BLaER1 treated with 17β-estradiol and CSF1 and Interleukin-3, amounts not matched to agents 10 nM and 100 nM (cell line): ENCODE results near the gene ITIH5.
A peak's percentile ranks its signal among the peaks of the same experiment; 100 is the strongest.
"Not testable (repeated sequence)": the region's sequence is repeated elsewhere in the genome, so short reads cannot be mapped to it uniquely, and the experiment has no call there.

Experiments
- H3K27ac ChIP-seq, 11 experiments: shearing (Covaris generic); formaldehyde crosslinking; 2 replicates each; pipeline ENCODE4 v1.8.1; 2022
- H3K27me3 ChIP-seq, 11 experiments: shearing (Covaris generic); formaldehyde crosslinking; 2 replicates each; pipeline ENCODE4 v1.8.1; 2022
- H3K36me3 ChIP-seq, 11 experiments: shearing (Covaris generic); formaldehyde crosslinking; 2 replicates each; pipeline ENCODE4 v1.8.1; 2022
- H3K4me1 ChIP-seq, 10 experiments: shearing (Covaris generic); formaldehyde crosslinking; 2 replicates each; pipeline ENCODE4 v1.8.1; 2022
- H3K4me2 ChIP-seq, 11 experiments: shearing (Covaris generic); formaldehyde crosslinking; 2 replicates each; pipeline ENCODE4 v1.8.1; 2022
- H3K4me3 ChIP-seq, 10 experiments: shearing (Covaris generic); formaldehyde crosslinking; 2 replicates each; pipeline ENCODE4 v1.8.1; 2022
- H3K9ac ChIP-seq, 11 experiments: shearing (Covaris generic); formaldehyde crosslinking; 2 replicates each; pipeline ENCODE4 v1.8.1; 2022
- H3K9me3 ChIP-seq, 11 experiments: shearing (Covaris generic); formaldehyde crosslinking; replicated peaks in 1 of 11; 2 replicates each; pipeline ENCODE4 v1.8.1; 2022
- H4K20me1 ChIP-seq, 11 experiments: shearing (Covaris generic); formaldehyde crosslinking; 2 replicates each; pipeline ENCODE4 v1.8.1; 2022
- Cebpa-rat ChIP-seq, 11 experiments: shearing (Covaris generic); IDR thresholded peaks; 2 replicates each; pipeline ENCODE4 v1.8.1; 2022

Gene ITIH5

DNA sequence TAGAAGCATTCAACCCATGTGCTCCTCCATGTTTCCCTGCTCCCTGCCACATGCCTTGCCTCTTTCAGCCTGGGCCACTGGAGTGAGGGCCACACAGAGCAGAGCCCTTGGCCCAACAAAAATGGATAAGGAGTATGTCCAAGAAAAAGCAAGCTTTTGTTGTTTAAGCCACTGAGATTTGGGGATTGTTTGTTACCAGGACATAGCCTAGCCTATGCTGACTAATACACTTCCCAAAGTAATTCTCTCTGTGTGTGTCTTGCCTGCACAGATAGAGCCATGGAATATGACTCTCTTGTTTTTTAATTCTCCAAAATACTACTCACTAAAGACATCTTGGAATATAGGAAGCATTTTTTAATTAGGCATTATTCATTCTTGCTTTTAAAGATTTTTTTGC is 22.8 kb upstream of the ITIH5 start:
- TF ChIP-seq Cebpa-rat (IDR thresholded peaks at IDR 0.05): no peak
- H3K9me3 ChIP-seq: peaks cover 46 to 59% (median 52%) of the 10 kb centered on the region in 11 experiments
- no peaks in the 10 kb centered on the region for H4K20me1 ChIP-seq
- no peak overlapping the region for H3K27ac ChIP-seq
- peaks cover 0 to 6% (median 0%) of the 10 kb centered on the region in 11 experiments; a peak in 2 of 22 replicates for H3K36me3 ChIP-seq
- H3K4me1 ChIP-seq: peaks cover 0 to 4% (median 0%) of the 10 kb centered on the region in 10 experiments; a peak in 3 of 20 replicates
- H3K27me3 ChIP-seq: no peaks in the 10 kb centered on the region
- H3K9ac ChIP-seq: no peak overlapping the region
- H3K4me3 ChIP-seq: no peak overlapping the region
- no peak overlapping the region for H3K4me2 ChIP-seq

DNA sequence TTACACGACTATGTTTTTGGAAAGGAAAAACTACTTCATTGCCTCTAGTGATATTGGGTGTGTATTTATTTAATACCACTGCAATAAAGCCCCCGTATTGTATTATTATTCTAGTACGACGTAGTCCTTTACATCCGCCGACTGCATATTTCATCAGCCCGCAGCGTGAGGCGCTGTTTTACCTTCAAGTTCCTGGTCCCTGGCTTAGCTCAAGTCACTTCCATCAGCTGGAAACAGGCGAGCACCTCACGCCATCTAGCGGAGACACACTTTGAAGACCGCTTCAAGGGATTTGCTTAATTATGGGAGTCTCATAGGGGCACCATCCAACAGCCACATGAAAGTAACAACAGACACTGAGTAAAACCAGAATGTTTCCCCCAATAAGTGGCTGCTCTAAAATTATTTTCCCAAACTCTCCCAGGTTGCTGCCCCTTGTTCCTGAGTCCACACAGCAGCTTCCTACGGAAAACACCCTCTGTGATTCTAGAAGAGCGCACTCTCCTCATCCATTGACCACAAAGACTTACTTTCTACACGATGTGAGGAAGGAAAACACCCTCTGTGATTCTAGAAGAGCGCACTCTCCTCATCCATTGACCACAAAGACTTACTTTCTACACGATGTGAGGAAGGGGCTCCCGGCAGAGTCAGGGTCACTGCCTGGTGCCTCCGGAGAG is 20.6 kb upstream of the ITIH5 start:
- no peak overlapping the region for H3K9ac ChIP-seq
- H3K9me3 ChIP-seq: peaks cover 30 to 38% (median 35%) of the 10 kb centered on the region in 11 experiments
- H3K27ac ChIP-seq: no peak overlapping the region
- no peaks in the 10 kb centered on the region for H3K27me3 ChIP-seq
- H3K4me2 ChIP-seq: peak overlapping the region in 2 of 11 experiments; percentile 14 to 19; a peak in 1 of 22 replicates
- H3K4me3 ChIP-seq: no peak overlapping the region
- H3K4me1 ChIP-seq: peaks cover 0 to 4% (median 0%) of the 10 kb centered on the region in 10 experiments; a peak in 3 of 20 replicates
- peaks cover 0 to 6% (median 0%) of the 10 kb centered on the region in 11 experiments; a peak in 2 of 22 replicates for H3K36me3 ChIP-seq
- no peaks in the 10 kb centered on the region for H4K20me1 ChIP-seq
- TF ChIP-seq Cebpa-rat (IDR thresholded peaks at IDR 0.05): no peak

DNA sequence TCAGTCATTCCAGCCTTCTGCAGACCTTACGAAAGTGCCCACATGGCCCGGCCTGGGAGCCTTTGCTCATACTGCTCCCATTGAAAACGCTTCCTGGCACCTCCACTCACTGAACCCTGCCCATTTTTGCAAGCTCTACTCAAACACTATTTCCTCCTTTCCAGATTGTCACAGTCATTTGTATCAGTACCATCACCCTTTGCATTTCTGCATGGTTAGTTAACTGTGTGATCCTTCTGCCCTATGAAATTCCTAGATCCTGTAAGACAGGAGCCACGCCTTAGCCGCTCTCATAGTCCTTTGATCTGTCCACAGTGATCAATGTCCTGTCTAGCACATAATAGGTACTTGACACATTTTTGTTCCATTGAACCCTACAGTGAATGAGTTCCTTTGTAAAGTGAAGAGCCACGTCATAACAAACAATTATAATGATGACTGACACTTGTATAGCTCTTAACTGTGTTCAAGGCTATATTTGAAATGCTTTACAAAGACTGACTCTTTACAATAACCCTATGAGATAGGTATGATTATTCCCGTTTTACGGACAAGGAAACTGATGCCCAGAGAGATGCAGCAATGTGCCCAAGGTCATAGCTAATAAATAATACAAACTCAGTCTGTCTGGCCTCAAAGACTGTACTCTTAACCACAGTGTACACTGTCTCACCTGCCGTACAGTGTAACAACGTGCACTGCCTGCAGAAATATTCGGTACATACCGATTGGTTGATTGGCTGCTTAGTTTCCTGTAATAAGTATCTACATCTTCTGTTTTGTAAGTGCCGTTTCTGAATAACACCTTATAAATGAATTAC is 19.8 kb upstream of the ITIH5 start:
- H3K4me1 ChIP-seq: peaks cover 0 to 4% (median 0%) of the 10 kb centered on the region in 10 experiments; a peak in 3 of 20 replicates
- H3K27ac ChIP-seq: no peak overlapping the region
- H4K20me1 ChIP-seq: no peaks in the 10 kb centered on the region
- TF ChIP-seq Cebpa-rat (IDR thresholded peaks at IDR 0.05): no peak
- H3K4me3 ChIP-seq: no peak overlapping the region
- H3K4me2 ChIP-seq: no peak overlapping the region
- H3K27me3 ChIP-seq: no peaks in the 10 kb centered on the region
- H3K9me3 ChIP-seq: peaks cover 22 to 29% (median 27%) of the 10 kb centered on the region in 11 experiments
- H3K36me3 ChIP-seq: no peaks in the 10 kb centered on the region
- no peak overlapping the region for H3K9ac ChIP-seq

DNA sequence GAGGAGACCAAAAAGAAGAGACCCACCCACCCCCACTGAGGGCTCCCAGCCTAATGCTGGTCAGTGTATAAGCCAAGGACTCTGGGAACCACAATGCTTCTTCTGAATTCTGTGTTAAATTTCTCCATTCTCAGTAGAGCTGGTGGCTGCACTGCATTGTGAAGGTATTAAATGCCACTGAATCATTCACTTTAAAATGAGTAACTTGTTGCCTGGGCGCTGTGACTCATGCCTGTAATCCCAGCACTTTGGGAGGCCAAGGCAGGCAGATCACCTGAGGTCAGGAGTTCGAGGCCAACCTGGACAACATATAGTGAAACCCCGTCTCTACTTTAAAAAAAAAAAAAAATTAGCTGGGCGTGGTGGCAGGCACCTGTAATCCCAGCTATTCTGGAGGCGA is 13.3 kb upstream of the ITIH5 start:
- not testable (repeated sequence) for H4K20me1 ChIP-seq, H3K4me3 ChIP-seq, H3K27me3 ChIP-seq, H3K36me3 ChIP-seq, H3K4me2 ChIP-seq, H3K4me1 ChIP-seq, H3K9ac ChIP-seq, H3K27ac ChIP-seq, H3K9me3 ChIP-seq

DNA sequence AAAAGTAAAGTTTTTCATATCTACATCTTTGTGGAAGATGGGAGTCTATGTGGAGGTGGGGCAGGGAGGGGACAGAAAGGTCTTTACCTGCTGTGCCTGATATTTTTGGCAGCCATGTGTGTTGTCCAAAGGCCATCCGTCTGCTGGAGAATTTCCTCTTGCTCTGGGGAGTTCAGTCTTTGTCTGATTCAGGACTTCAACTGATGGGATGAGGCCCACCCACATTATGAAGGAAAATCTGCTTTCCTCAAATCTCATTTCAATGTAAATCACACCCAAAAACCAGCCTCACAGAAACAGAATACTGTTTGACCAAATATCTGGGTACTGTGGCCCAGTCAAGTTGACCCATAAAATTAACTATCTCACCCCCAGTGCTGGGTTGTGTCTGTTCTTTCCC is 12.5 kb upstream of the ITIH5 start:
- no peaks in the 10 kb centered on the region for H3K9me3 ChIP-seq
- no peak for TF ChIP-seq Cebpa-rat (IDR thresholded peaks at IDR 0.05)

DNA sequence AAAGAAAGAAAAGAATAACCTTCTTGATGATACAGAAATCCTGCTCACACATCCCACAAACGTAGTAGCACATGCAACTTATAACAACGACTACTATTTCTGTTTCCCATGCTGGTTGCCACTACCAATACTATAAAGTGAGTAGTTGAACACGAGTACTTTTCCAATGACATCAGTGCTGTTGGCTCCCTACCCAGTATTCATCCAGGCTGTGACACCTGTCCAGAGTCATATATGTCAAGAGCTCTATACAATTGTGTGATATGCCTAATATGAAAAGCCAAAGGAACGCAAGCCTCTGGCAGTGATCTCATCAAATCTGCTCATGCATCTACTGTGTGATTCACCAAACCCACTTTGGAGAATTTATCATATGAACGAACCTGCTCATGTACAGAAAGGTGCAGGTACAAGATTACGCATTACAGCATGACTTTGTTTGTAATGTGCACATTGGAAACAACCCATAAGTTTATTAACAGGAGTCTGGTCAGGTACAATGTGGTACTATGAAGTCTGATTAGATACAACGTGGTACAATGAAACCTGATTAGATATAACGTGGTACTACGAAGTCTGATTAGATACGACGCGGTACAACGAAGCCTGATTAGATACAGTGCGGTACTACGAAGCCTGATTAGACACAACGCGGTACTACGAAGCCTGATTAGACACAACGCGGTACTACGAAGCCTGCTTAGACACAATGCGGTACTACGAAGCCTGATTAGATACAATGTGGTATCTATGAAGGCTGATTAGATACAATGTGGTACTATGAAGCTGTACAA is 5.8 kb upstream of the ITIH5 start:
- Histone ChIP-seq H3K27ac (no peak overlapping the region), H3K4me1 (no peaks in the 10 kb centered on the region), H3K36me3 (no peaks in the 10 kb centered on the region), H3K4me3 (no peak overlapping the region), H3K9ac (no peak overlapping the region), H3K27me3 (peaks cover 14 to 29% (median 19%) of the 10 kb centered on the region in 11 experiments), H4K20me1 (no peaks in the 10 kb centered on the region), H3K9me3 (no peaks in the 10 kb centered on the region), H3K4me2 (no peak overlapping the region)
- no peak for TF ChIP-seq Cebpa-rat (IDR thresholded peaks at IDR 0.05)

More for the DNA sequence above, 12.5 kb upstream of the ITIH5 start:
- Histone ChIP-seq H3K4me3 (no peak overlapping the region), H3K4me2 (no peak overlapping the region), H3K27ac (no peak overlapping the region), H3K4me1 (no peaks in the 10 kb centered on the region), H4K20me1 (no peaks in the 10 kb centered on the region), H3K36me3 (no peaks in the 10 kb centered on the region), H3K9ac (no peak overlapping the region), H3K27me3 (no peaks in the 10 kb centered on the region)

DNA sequence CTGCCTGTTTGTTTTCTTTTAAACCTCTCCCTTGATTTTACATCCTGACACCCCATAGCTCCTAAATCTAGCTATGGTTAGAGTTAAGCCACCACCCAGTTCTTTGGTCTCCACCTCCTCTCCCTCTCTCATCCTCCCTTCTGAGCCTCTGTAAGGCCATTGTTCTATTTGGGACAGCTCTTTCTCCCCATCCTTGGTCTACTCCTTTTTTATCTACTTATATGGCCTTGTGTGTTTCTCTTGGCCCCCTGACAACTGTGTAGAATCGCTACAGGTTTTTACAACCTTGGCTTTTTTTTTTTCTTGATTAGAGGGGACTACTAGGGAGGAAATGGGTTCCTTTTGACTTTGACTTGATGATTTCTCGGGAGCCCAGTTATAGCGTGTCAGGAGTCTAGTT is 3.4 kb upstream of the ITIH5 start:
- no peak for TF ChIP-seq Cebpa-rat (IDR thresholded peaks at IDR 0.05)
- Histone ChIP-seq H3K27me3 (peaks cover 32 to 50% (median 39%) of the 10 kb centered on the region in 11 experiments), H4K20me1 (peaks cover 0 to 6% (median 0%) of the 10 kb centered on the region in 11 experiments; a peak in 1 of 22 replicates), H3K4me1 (peaks cover 0 to 9% (median 7%) of the 10 kb centered on the region in 10 experiments; a peak in 15 of 20 replicates), H3K36me3 (no peaks in the 10 kb centered on the region), H3K4me2 (no peak overlapping the region), H3K9ac (no peak overlapping the region), H3K9me3 (no peaks in the 10 kb centered on the region), H3K27ac (no peak overlapping the region), H3K4me3 (no peak overlapping the region)

DNA sequence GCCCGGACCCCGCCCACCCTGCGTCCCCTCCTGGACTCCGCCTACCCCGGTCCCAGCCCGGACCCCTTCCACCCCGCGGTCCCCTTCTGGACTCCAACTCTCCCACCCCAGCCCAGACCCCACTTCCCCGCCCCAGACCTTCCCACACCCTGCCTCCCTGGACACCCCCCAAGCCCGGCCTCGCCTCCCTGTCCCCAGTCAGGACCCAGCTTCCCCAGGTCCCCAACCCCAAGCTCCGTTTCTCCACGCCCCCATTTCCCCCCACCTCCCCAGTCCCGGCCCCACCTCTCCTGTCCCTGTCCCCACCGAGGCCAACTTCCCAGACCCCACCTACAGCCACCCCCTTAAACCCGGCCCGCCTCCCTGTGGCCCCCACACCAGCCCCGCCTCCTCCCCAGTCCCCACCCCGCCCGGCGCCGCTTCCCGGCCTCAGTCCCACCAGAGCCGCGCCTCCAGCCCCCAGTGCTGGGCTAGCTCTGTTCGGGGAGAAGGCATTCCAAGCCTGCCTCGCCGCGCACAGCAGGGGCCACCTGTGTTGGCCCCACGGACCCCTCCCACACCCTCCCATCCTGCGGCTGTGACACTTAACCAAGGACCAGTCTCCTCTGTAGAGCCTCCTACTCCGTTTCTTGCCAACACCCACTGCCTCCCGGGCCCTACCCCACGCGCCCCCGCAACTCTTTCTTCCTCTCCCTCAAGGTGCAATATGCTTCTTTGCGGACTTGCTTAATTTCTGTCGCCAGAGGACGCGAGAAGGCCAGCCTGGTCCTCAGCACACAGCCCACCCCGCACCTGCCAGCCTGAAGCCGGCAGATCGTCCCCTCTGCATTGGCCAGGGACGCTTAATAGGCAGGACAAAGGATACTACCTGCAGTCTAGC is 736 bp upstream of the ITIH5 start:
- no peak overlapping the region for H3K4me2 ChIP-seq
- H3K9me3 ChIP-seq: no peaks in the 10 kb centered on the region
- H3K27ac ChIP-seq: no peak overlapping the region
- no peak overlapping the region for H3K9ac ChIP-seq
- H3K27me3 ChIP-seq: peaks cover 43 to 63% (median 51%) of the 10 kb centered on the region in 11 experiments
- H4K20me1 ChIP-seq: peaks cover 0 to 6% (median 0%) of the 10 kb centered on the region in 11 experiments; a peak in 1 of 22 replicates
- no peak for TF ChIP-seq Cebpa-rat (IDR thresholded peaks at IDR 0.05)
- no peak overlapping the region for H3K4me3 ChIP-seq
- peaks cover 0 to 9% (median 7%) of the 10 kb centered on the region in 10 experiments; a peak in 15 of 20 replicates for H3K4me1 ChIP-seq
- no peaks in the 10 kb centered on the region for H3K36me3 ChIP-seq
